Neuronal stem cell (in vitro differentiated cells): ENCODE results near the gene ST6GALNAC3.

Experiments
- DNase-seq: peaks from one replicate; pipeline ENCODE4 v3.0.0-alpha.2; 2013; ENCODE audit warnings: low spot score
- H2AFZ ChIP-seq: one replicate; pipeline ENCODE4 v1.6.1; 2013; ENCODE audit warnings: mild to moderate bottlenecking, low read length, inconsistent platforms
- H2AK5ac ChIP-seq: 2 replicates; pipeline ENCODE4 v1.6.1; 2013; ENCODE audit warnings: low read depth, mild to moderate bottlenecking, inconsistent platforms, low read length, moderate library complexity, mixed read lengths
- H2BK120ac ChIP-seq: 2 replicates; pipeline ENCODE4 v1.6.1; 2013; ENCODE audit warnings: low read depth, mild to moderate bottlenecking, inconsistent platforms, low read length, moderate library complexity, mixed read lengths
- H2BK12ac ChIP-seq: one replicate; pipeline ENCODE4 v1.6.1; 2013; ENCODE audit warnings: low read length, inconsistent platforms
- H2BK15ac ChIP-seq: 2 replicates; pipeline ENCODE4 v1.6.1; 2013; ENCODE audit warnings: mild to moderate bottlenecking, low read length, inconsistent platforms, mixed read lengths
- H2BK5ac ChIP-seq: one replicate; pipeline ENCODE4 v1.6.1; 2013; ENCODE audit warnings: inconsistent platforms, mild to moderate bottlenecking, low read length, moderate library complexity
- H3K14ac ChIP-seq: one replicate; pipeline ENCODE4 v1.6.1; 2013; ENCODE audit warnings: low read length, inconsistent platforms
- H3K18ac ChIP-seq: 2 replicates; pipeline ENCODE4 v1.6.1; 2013; ENCODE audit warnings: low read length, inconsistent platforms
- H3K23ac ChIP-seq: 2 replicates; pipeline ENCODE4 v1.6.1; 2013; ENCODE audit warnings: low read depth, mild to moderate bottlenecking, mixed read lengths, low read length, inconsistent platforms; ENCODE audit not compliant: poor library complexity
- H3K27ac ChIP-seq: replicated peaks from 3 replicates; pipeline ENCODE4 v1.5.1; 2013; ENCODE audit warnings: low read length, inconsistent platforms
- H3K27me3 ChIP-seq, 3 experiments: 2 replicates each; pipeline ENCODE4 v1.6.1; 2013; ENCODE audit warnings: low read length in 3 of 3, mild to moderate bottlenecking in 2 of 3, inconsistent platforms in 1 of 3, low read depth in 1 of 3, mixed read lengths in 1 of 3, moderate library complexity in 1 of 3; ENCODE audit not compliant: control insufficient read depth in 3 of 3, insufficient read depth in 3 of 3
- H3K36me3 ChIP-seq, 2 donors: replicated peaks in 1 of 2; 2 replicates each; pipeline ENCODE4 v1.6.1; 2013; ENCODE audit warnings: low read length in 2 of 2; ENCODE audit not compliant: control insufficient read depth in 2 of 2, insufficient read depth in 2 of 2
- H3K4ac ChIP-seq: 2 replicates; pipeline ENCODE4 v1.6.1; 2013; ENCODE audit warnings: inconsistent platforms, mild to moderate bottlenecking, low read length, moderate library complexity
- H3K4me1 ChIP-seq, 2 donors: 1 replicate in 1 of 2; 2 replicates in 1 of 2; pipeline ENCODE4 v1.6.1; 2013; ENCODE audit warnings: low read length in 2 of 2, low read depth in 1 of 2; ENCODE audit not compliant: control insufficient read depth in 2 of 2, insufficient read depth in 1 of 2
- H3K4me2 ChIP-seq: one replicate; pipeline ENCODE4 v1.6.1; 2013; ENCODE audit warnings: mild to moderate bottlenecking, low read length, inconsistent platforms; ENCODE audit not compliant: insufficient read depth, poor library complexity, severe bottlenecking
- H3K4me3 ChIP-seq, 2 donors: 2 replicates each; pipeline ENCODE4 v1.5.1; 2013; ENCODE audit warnings: low read length in 2 of 2, mild to moderate bottlenecking in 2 of 2, inconsistent platforms in 1 of 2, moderate library complexity in 1 of 2
- H3K79me1 ChIP-seq: one replicate; pipeline ENCODE4 v1.6.1; 2013; ENCODE audit warnings: low read depth, mild to moderate bottlenecking, inconsistent platforms, low read length, moderate library complexity
- H3K9ac ChIP-seq: one replicate; pipeline ENCODE4 v1.6.1; 2013; ENCODE audit warnings: mild to moderate bottlenecking, low read depth, low read length, inconsistent platforms; ENCODE audit not compliant: poor library complexity
- H3K9me3 ChIP-seq, 2 donors: replicated peaks in 1 of 2; 2 replicates each; pipeline versions ENCODE3 to v1.6.1; 2013; ENCODE audit warnings: low read length in 2 of 2, mild to moderate bottlenecking in 2 of 2, inconsistent platforms in 1 of 2, low read depth in 1 of 2, mixed read lengths in 1 of 2, moderate library complexity in 1 of 2; ENCODE audit not compliant: control insufficient read depth in 2 of 2, insufficient read depth in 1 of 2
- H4K8ac ChIP-seq: one replicate; pipeline ENCODE4 v1.6.1; 2013; ENCODE audit warnings: low read depth, mild to moderate bottlenecking, inconsistent platforms, low read length, moderate library complexity
- H4K91ac ChIP-seq: one replicate; pipeline ENCODE4 v1.6.1; 2013; ENCODE audit warnings: low read length, low read depth, mild to moderate bottlenecking, inconsistent platforms; ENCODE audit not compliant: poor library complexity
- WGBS, 2 donors: extraction: QIAGEN DNeasy Blood & Tissue Kit; methylation state at CpG; one replicate each; pipeline ENCODE4 v1.1.7; 2013; ENCODE audit warnings: missing lambda C conversion rate in 2 of 2, mixed read lengths in 1 of 2; ENCODE audit not compliant: insufficient read length in 2 of 2, insufficient replicate concordance in 1 of 2; ENCODE audit errors: extremely low coverage in 2 of 2; 5-methylcytosine and 5-hydroxymethylcytosine counted together

Gene ST6GALNAC3

GRCh38 chr1:76465030-76465429 lies 390.5 kb downstream of the ST6GALNAC3 start:
- H3K4me1 ChIP-seq: peaks cover 0 to 2% of the 10 kb centered on the region in 2 donors
- no peak overlapping the region for H3K4ac ChIP-seq
- H3K18ac ChIP-seq: no peak overlapping the region
- H3K9ac ChIP-seq: no peak overlapping the region
- no peak overlapping the region for H4K8ac ChIP-seq
- no peaks in the 10 kb centered on the region for H3K9me3 ChIP-seq
- no peak overlapping the region for H4K91ac ChIP-seq
- no peak overlapping the region for H2BK15ac ChIP-seq
- no peaks in the 10 kb centered on the region for H3K36me3 ChIP-seq
- no peaks in the 10 kb centered on the region for H3K79me1 ChIP-seq
- no CpG with 5 or more reads among the region's 2 CpGs for WGBS, 2 donors
- no peaks in the 10 kb centered on the region for H3K27me3 ChIP-seq
- H3K4me3 ChIP-seq: no peak overlapping the region
- H2AK5ac ChIP-seq: no peak overlapping the region
- no peak overlapping the region for H2BK12ac ChIP-seq
- H2AFZ ChIP-seq: no peak overlapping the region
- H3K23ac ChIP-seq: no peak overlapping the region
- H3K4me2 ChIP-seq: no peak overlapping the region
- no peak overlapping the region for H3K27ac ChIP-seq
- H2BK5ac ChIP-seq: no peak overlapping the region
- no peak for DNase-seq
- H2BK120ac ChIP-seq: no peak overlapping the region
- H3K14ac ChIP-seq: no peak overlapping the region

- Histone ChIP-seq H3K18ac (no peak overlapping the region), H2BK5ac (no peak overlapping the region), H3K27me3 (no peaks in the 10 kb centered on the region), H2AK5ac (no peak overlapping the region), H4K8ac (no peak overlapping the region), H3K9me3 (no peaks in the 10 kb centered on the region), H2AFZ (no peak overlapping the region), H3K79me1 (no peaks in the 10 kb centered on the region), H3K4me2 (no peak overlapping the region), H3K23ac (no peak overlapping the region), H2BK120ac (no peak overlapping the region), H3K9ac (no peak overlapping the region), H3K4ac (no peak overlapping the region), H3K36me3 (no peaks in the 10 kb centered on the region), H3K14ac (no peak overlapping the region), H4K91ac (no peak overlapping the region), H3K27ac (no peak overlapping the region), H2BK15ac (no peak overlapping the region), H2BK12ac (no peak overlapping the region), H3K4me3 (no peak overlapping the region), H3K4me1 (no peaks in the 10 kb centered on the region)
- no peak for DNase-seq
- WGBS, 2 donors: no CpG with 5 or more reads among the region's 1 CpG
These were observed 395.6 kb downstream of the ST6GALNAC3 start for GRCh38 chr1:76470166-76470565.

- Histone ChIP-seq H3K4me3 (no peak overlapping the region), H2BK120ac (no peak overlapping the region), H3K4me1 (no peaks in the 10 kb centered on the region), H2BK15ac (no peak overlapping the region), H3K14ac (no peak overlapping the region), H2AK5ac (no peak overlapping the region), H3K9ac (no peak overlapping the region), H4K8ac (no peak overlapping the region), H2BK12ac (no peak overlapping the region), H3K4ac (no peak overlapping the region), H3K27me3 (no peaks in the 10 kb centered on the region), H3K9me3 (no peaks in the 10 kb centered on the region), H3K23ac (no peak overlapping the region), H3K18ac (no peak overlapping the region), H4K91ac (no peak overlapping the region), H2BK5ac (no peak overlapping the region), H3K36me3 (no peaks in the 10 kb centered on the region), H3K27ac (no peak overlapping the region), H3K79me1 (no peaks in the 10 kb centered on the region), H2AFZ (no peak overlapping the region), H3K4me2 (no peak overlapping the region)
- DNase-seq: no peak
These were observed 397.0 kb downstream of the ST6GALNAC3 start for GRCh38 chr1:76471536-76471935.

GRCh38 chr1:76473591-76473990 lies 399.0 kb downstream of the ST6GALNAC3 start:
- no peak for DNase-seq
- Histone ChIP-seq H3K23ac (no peak overlapping the region), H3K4me2 (no peak overlapping the region), H2AK5ac (no peak overlapping the region), H3K14ac (no peak overlapping the region), H3K27ac (no peak overlapping the region), H3K27me3 (no peaks in the 10 kb centered on the region), H4K8ac (no peak overlapping the region), H3K18ac (no peak overlapping the region), H4K91ac (no peak overlapping the region), H3K9me3 (peaks cover 0 to 4% of the 10 kb centered on the region in 2 donors), H3K36me3 (no peaks in the 10 kb centered on the region), H2AFZ (no peak overlapping the region), H3K79me1 (no peaks in the 10 kb centered on the region), H2BK120ac (no peak overlapping the region), H2BK5ac (no peak overlapping the region), H3K9ac (no peak overlapping the region), H3K4me1 (no peaks in the 10 kb centered on the region), H3K4me3 (no peak overlapping the region), H2BK12ac (no peak overlapping the region), H2BK15ac (no peak overlapping the region), H3K4ac (no peak overlapping the region)
- WGBS, 2 donors: no CpG with 5 or more reads among the region's 1 CpG
